ENCODE data around the gene PARD3.
A peak's percentile ranks its signal among the peaks of the same experiment; 100 is the strongest.

PARD3 gene

DNA sequence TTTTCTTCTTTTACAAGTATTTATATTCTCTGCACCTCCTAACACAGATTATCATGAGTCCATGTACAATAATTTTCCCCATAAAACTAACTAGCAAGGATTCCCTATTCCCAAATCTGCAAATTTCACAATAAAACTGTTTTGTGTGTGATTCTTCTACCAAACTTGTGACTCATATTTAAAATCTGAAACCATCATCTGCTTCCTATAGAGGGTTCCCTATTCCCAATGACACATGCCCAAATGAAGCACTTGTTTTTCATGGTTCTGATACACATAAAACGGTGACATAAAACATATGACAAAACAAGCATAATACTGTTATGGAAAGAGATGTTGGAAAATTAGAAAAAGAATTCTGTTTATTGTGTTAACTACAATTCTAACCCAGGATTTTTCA, 657.6 kb downstream of the PARD3 start:
- peak; percentile 54 for DNase-seq (ENCODE audit: low read depth)

GRCh38 chr10:34156781-34157425, 658.2 kb downstream of the PARD3 start:
- DNase-seq (ENCODE audit: low read depth): peak; percentile 74

DNA sequence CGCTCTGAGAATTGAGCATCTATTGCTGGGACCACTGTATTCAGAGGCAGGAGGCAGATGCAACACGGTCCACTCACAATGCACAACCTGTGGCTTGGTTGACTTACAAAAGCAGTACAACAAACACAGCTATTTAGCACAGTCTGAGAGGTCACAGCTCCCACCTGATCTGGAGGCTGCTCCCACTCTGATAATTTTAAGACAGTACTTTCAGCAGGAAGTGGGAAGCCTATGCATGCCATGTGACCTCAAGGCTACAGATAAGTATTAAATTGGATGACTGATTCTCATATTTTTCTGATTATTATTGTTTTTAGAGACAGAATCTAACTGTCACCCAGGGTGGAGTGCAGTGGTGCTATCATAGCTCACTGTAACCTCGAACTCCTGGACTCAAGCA, 659.3 kb downstream of the PARD3 start:
- DNase-seq (ENCODE audit: low read depth): no peak

DNA sequence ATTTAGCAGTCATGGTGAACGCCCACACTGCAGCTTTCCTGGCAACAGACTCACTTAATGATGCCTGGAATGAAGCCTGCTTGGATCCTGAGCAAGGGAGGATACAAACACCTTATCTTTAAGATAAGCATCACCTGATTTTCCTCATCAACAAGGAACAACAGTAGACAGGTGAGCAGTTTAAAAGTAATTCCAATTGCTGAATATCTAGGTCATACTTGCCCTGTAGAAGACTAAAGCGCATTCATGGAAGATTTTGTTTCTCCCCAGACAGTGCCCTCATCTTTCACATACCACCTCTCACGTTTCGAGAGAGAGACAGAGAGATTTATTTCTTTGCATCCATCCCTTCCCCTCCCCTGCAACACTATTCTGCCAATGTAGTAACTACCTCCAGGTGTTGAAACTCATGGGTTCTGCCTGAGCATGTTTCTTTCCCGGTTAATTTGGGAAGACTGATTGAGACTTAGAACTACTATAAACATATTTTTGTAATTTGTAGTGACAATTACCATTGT, 660.7 kb downstream of the PARD3 start:
- DNase-seq (ENCODE audit: low read depth): no peak

DNA sequence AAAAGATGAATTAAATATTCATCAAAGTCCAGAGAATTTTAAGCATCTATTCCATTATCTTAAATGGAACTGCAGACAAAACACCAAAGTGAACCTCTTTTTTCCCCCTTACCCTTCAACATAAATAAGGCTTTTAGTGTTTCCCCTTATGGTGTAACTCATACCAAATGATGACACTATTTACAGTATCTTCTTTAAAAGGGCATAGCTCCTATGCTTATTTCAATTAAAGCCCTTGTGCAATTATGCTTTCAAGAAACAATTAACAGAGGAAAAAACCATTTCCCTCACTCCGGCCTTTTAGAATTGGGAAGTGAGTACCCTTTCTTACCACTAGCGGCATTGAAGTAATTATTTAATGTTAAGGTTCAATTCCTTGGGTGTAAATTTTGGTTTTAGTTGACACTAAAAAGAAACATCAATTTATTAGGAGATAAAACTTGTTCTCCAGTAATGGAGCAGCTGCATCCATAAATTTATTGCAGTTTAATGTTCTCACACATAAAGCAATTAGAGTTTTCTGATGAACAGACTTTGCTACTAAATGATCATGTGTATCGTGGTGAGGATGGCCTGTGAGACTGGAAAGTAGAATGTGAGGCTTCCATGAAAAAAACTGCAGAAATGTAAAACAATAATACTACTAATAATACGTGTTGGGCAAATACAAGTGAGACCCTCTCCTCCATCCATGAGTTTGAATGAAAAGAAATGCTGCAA, 661.3 kb downstream of the PARD3 start:
- no peak for DNase-seq (ENCODE audit: low read depth)

DNA sequence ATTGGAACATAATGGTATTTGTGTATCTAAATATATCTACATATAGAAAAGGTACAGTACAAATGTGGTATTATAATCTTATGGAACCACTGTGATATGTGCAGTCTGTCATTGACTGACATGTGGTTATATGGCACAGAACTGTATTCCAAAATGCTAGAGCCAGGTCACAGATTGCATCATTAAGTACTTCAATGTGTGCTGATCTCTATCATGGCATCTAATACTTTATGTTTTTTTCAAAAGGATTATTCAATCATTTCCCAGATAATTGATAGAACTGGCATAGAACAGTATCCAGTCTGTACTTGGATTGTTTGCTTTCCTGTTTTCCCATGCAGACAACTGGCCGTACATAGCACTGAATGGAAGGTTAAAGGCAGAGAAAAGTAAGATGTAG, 662.7 kb downstream of the PARD3 start:
- no peak for DNase-seq (ENCODE audit: low read depth)

GRCh38 chr10:34151931-34152330, 663.2 kb downstream of the PARD3 start:
- no peak for DNase-seq (ENCODE audit: low read depth)

- DNase-seq (ENCODE audit: low read depth): no peak
Observed at GRCh38 chr10:34151481-34151880, 663.6 kb downstream of the PARD3 start.

- no peak for DNase-seq (ENCODE audit: low read depth)
Observed at GRCh38 chr10:34150103-34150502, 665.0 kb downstream of the PARD3 start.

GRCh38 chr10:34148305-34148657, 666.8 kb downstream of the PARD3 start:
- DNase-seq (ENCODE audit: low read depth): no peak

DNA sequence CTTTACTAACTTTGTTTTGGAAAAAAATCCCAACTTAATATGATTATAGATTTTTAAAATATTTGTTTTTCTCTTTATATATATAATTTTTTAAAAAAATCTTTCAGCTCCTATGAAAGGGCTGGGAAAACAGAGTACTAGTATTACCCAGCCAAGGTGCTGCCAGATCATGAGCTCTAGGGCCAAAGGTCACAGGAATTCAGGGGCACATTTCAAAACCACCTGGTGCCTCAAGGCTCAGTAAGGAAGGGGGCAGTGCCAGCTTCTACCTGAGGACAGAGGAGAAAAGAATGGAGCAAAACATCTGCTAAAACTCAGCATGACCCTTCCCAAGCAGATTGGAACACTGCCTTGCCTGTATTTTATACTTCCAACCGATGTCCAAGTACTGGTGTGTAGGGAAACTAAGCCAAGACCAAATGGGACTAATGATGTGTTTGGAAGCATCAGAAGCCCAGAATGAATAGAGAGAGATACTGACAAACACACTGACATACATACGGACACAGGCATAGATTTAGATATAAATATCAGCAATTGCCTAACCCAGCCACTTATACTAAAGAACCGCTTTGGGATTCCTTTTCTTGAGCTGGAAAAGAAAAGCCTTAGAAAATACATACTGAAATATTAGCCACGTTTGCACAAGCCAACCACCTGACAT, 667.3 kb downstream of the PARD3 start:
- no peak for DNase-seq (ENCODE audit: low read depth)

- DNase-seq (ENCODE audit: low read depth): peak; percentile 69
Observed at GRCh38 chr10:34145715-34146114, 669.4 kb downstream of the PARD3 start.

- DNase-seq (ENCODE audit: low read depth): no peak
Observed at GRCh38 chr10:34143466-34143865, 671.6 kb downstream of the PARD3 start.

DNA sequence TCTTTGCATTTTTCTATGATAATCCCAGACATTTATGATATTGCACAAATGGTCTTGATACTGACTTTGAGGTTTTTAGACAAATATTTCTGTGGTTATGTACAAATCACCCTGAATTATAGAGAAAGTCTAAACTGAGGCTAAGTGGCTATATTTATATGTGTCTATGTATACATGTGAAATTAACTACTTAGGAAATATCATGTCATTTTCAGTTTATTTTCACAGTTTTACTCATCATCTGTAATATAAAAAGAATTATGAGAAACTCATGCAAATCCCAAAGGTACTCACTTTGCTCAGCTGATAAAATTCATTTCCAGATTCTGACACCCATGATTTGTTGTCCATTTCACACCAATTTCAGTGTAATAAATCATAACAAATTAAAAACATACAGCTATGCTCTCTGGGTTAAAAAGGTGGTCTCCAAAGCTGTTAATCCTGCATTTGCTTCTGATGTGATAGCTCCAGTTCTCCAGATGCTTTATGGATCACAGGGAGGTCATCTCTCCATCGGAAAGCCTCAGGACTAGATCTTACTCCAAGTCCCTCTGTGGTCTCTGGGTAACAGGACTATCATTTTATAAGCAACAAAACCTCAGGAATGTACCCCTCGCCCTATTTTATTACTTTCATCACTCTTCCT, 673.9 kb downstream of the PARD3 start:
- DNase-seq (ENCODE audit: low read depth): no peak

- DNase-seq (ENCODE audit: low read depth): peak; percentile 35
Observed at GRCh38 chr10:34139559-34139958, 675.5 kb downstream of the PARD3 start.

DNA sequence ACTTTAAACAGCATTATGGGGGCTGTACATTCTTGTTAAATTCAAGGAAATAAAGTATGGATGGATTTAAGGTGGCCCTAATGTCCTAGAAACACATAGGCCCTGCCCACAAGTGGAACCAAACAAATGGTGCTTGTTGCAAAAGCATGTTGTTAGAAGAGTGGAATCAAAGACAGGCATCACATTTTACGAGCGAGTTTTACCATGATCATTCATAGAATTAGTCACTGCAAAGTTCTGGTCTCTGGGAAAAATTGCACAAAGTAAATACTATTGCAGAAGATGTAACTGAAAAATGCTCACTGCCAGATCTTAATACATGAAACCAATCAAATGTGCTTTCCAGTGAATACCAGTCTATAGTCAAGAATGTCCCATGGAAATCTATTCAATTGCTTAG, 677.1 kb downstream of the PARD3 start:
- peak; percentile 6 for DNase-seq (ENCODE audit: low read depth)

DNA sequence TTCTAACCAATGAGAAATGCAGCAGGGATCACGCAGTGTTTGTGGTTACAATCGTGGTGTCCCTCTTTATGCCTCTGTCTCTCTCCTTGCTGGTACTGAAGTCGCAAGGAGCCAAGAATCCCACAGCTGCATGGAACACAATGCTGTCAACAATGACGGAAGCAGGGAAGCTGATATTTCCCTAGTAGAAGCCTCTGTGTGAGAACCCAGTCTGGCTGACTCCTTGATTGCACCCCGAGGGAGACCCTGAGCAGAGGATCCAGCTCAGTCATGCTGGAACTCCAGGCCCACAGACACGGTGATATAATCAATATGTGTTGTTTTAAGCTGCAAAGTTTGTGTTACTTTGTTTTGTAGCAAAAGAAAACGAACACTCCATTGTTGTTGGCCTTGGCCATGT, 677.9 kb downstream of the PARD3 start:
- no peak for DNase-seq (ENCODE audit: low read depth)

DNA sequence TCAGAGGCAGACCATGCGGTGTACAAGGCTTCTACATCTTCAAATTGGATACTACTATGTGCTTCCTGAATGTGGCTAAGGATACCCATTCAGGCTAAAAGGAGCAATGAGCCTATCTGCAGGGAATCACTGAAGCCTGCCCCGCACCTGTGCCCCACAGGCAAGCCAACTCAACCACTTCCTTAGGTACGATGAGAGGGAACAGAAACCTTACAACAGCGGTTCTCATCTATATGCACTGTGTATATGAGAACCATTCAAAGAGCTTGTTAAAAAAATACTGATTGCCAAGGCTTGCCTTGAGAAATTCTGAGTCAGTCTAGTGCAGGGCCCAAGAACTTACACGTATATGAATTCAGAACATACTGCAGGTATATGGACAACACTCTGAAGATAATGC, 679.6 kb downstream of the PARD3 start:
- DNase-seq (ENCODE audit: low read depth): no peak

- no peak for DNase-seq (ENCODE audit: low read depth)
Observed at GRCh38 chr10:34134602-34135001, 680.5 kb downstream of the PARD3 start.

GRCh38 chr10:34133406-34133805, 681.7 kb downstream of the PARD3 start:
- DNase-seq (ENCODE audit: low read depth): no peak

DNA sequence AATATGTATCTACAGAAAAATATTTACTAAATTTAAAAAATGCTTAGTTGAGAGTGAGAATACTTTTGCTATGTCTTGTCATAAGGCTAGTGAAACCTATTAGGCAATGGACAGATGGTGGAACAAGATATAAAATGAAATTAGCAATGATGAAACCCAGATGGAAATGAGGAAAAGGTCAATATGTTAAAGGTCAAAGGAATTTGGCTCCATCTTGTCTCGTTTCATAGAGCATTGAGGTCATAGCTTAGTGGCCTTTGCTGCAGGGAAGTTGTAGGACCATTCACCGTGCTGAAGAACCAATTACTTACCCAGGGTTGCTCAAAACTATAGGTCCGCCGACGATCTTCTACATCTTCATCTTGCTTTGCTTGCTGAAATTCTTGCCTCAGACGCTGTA, 683.9 kb downstream of the PARD3 start:
- no peak for DNase-seq (ENCODE audit: low read depth)

DNA sequence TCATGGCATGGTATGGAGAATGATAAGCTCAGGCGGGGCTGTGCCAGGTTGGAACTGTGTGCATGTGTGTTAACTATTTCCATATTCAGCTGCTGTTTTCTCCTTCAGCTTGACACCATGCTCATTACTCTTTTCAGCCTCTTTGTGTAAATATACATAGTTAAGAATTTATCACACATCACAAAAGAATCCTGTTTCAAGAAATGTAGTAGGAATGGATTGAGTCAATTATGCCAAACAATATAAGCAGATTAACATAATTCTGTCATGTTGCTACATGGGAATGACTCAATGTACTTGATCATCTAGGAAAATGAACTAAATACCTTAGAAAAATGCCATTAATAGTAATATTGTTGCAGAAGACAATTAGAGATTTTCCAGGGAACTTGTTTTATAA, 687.4 kb downstream of the PARD3 start:
- no peak for DNase-seq (ENCODE audit: low read depth)
